GM18909 (cell line): ENCODE measurements around the gene KRTAP10-4.
"Not testable (repeated sequence)": the region's sequence is repeated elsewhere in the genome, so short reads cannot be mapped to it uniquely, and the experiment has no call there.

ENCODE experiments used
- ATAC-seq: cut with Tn5 transposase; IDR thresholded peaks from one replicate; pipeline ENCODE4 v1.9.1; 2021; ENCODE audit warnings: mild to moderate bottlenecking; ENCODE audit not compliant: unreplicated experiment, poor library complexity

KRTAP10-4 gene, protein sequence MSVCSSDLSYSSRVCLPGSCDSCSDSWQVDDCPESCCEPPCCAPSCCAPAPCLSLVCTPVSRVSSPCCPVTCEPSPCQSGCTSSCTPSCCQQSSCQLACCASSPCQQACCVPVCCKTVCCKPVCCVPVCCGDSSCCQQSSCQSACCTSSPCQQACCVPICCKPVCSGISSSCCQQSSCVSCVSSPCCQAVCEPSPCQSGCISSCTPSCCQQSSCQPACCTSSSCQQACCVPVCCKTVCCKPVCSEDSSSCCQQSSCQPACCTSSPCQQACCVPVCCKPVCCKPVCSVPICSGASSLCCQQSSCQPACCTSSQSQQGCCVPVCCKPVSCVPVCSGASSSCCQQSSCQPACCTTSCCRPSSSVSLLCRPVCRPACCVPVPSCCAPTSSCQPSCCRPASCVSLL

DNA sequence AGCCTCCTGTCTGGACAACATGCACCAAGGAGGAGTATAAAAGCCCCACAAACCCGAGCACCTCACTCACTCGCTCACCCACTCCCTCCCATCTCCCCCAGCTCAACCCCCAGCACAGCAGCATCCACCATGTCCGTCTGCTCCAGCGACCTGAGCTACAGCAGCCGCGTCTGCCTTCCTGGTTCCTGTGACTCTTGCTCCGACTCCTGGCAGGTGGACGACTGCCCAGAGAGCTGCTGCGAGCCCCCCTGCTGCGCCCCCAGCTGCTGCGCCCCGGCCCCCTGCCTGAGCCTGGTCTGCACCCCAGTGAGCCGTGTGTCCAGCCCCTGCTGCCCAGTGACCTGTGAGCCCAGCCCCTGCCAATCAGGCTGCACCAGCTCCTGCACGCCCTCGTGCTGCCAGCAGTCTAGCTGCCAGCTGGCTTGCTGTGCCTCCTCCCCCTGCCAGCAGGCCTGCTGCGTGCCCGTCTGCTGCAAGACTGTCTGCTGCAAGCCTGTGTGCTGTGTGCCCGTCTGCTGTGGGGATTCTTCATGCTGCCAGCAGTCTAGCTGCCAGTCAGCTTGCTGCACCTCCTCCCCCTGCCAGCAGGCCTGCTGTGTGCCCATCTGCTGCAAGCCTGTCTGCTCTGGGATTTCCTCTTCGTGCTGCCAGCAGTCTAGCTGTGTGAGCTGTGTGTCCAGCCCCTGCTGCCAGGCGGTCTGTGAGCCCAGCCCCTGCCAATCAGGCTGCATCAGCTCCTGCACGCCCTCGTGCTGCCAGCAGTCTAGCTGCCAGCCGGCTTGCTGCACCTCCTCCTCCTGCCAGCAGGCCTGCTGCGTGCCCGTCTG, at the start of gene KRTAP10-4:
KRTAP10-4 (plus strand) TSS at position 100 of the 827 bp plus-strand sequence; CDS start at position 130, 30 bp downstream.
- not testable (repeated sequence) for ATAC-seq

DNA sequence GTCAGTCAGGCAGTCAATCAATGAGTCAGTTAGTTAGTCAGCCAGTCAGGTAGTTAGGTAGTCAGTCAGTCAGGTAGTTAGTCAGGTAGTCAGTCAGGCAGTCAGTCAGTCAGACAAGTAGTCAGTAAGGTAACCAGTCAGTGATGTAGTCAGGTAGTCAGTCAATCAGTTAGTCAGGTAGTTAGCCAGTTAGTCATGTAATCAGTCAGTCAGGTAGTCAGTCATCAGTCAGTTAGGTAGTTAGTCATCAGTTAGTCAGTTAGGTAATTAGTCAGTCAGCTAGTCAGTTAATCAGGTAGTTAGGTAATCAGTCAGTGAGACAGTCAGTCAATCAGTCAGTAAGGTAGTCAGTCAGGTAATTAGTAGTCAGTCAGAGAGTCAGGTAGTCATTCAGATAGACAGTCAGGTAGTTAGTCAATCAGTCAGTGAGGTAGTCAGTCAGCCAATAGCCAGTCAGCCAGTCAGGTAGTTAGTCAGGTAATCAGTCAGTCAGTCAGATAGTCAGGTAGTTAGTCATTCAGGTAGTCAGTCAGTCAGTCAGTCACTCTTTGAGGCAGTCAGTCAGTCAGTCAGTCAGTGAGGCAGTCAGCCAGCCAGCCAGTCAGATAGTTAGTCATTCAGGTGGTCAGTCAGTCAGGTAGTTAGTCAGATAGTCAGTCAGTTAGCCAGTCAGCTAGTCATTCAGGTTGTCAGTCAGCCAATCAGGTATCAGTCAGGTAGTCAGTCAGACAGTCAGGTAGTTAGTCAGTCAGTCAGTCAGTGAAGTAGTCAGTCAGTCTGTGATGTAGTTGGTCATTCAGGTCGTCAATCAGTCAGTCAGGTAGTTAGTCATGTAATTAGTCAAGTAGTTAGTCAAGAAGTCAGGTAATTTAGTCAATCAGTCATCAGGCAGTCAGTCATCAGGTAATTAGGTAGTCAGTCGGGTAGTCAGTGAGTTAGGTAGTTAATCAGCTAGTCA, 48.8 kb upstream of the KRTAP10-4 start:
- ATAC-seq = no peak

DNA sequence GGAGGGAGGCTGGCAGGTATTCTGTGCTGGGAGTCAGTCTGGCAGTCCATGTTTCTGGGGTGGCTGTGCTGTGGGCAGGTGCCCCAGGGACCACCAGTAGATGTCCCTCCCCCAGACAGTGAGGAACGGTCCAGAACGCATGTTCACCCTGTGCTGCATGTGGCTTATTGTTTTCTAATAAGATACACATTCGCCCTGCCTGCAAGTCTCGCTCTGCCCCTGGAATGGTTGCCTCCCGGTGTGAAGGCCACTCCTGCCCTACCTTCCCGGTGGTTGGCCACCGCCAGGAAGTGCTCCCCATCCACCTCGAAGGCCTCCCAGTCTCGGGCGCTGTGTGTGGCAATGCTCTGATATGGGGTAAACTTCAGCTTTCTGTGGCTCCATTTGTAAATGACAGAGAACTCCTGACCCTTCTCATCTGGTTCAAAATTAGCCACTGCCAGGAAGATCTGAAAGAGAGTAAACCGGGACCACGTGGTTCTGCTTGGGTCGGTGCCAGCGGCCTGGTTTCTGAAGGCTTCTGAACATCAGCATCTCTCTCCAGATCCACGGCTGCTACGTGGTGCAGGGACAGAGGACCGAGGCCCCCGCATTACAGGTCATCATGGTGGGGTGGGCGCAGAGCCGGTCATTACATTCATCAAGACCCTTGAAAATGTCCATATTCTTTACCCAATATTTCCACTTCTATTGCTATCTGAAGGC, 48.0 kb upstream of the KRTAP10-4 start:
- no peak for ATAC-seq

DNA sequence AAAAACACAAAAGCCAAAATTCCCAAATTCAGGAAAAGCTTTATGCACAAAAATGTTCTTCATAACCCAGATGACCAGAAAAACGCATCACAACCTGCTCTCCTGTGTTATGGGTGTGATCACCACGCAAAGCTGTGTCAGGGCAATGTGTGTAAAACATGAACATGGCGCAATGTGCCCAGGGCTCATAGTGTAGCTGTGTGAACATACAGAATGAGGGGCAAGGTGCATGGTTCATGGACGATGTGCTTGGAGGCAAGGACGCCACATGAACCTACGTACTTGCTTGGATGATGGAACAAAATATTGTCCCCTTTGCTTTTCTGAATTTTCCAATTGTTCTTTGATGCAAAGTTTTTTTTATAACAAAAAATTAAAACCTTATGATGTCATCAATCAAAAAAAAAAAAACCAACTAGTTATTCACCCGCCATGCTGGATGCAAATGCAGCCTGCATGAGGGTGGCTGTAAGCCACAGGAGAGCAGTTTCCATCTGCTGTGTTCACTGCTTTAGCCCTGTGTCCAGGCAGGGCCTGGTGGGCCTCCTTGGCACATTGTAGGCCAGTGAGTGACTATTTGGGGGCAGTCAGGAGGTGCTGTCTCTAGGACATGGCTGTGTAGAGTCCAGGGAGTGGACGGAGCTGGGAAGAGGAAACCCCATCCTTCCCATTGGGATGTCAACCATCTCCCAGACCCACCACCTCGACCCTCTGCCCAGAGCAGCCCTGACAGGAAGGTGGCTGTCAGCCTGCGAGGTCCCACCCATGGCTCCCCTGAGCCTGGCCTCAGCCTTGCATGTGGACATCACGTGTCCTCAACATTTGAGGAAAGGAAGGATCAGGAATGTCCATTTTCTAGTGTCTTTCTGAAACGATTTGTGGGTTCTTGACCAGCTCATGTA, 47.2 kb upstream of the KRTAP10-4 start:
- no peak for ATAC-seq

DNA sequence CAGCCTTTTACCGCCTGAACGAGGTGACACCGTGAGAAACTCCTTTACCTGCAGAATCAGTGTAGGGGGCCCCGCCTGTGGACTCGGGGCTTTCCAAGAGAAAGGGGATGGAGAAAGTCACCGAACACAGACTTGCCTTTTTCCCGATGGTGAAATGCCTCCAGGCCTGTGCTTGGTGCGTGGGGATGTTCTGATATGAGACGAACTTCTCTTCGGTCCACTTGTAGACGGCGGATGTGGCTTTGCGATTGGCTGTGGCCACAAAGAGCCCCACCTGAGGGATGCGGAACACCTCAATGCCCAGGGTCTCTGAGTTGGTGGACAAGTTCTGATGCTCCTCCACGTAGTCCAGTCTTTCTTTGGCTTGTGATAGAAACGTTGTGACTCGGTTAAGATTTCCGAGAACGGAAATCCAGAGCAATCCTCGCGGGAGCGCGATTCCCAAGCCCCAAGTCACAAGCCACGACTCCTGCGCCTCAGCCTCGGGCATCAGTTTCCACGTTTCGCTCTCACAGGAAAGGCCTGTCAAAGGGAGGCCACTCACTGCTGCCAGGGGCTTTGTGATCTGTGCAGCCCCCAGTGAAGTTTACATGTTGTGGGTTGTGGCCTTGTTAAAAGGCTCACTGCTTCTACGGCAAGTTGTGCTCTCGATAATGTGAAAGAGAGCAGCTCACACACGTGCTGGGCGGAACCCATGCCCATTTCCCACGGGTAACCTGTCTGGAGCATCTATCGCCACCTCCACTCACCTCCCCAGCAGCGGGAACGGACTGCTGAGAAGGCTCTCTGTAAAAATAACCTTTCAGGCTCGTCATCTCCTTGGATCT, 46.2 kb upstream of the KRTAP10-4 start:
- no peak for ATAC-seq

DNA sequence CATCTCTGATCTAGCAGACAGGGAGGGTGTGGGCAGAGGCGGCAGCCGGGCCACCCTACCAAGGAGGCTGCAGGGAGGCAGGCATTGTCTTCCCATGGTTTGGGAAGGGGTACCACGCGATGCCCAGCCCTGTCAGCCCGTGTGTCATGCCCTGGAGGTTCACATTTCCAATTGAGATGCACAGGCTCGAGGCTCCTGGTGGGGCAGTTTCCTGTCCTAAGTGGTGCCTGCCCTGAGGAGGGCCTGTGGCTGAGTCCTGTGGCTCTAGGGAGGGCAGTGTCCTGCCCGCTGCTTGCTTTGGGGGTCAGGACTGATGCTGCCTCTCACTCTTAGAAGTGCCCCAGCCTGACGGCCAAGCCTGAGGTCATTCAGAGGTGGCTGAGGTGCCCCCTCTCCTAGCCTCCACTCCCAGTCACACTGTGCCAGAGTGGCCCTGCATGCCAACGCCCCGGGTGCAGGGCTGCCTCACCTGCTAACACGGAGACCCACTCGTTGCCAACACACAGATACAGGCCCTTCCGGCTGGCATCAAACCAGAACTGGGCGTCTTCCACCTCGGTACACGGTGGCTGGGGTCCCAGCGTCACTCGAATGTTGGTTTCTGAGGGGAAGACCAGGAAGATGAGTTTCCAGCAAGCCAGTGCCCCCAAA, 45.4 kb upstream of the KRTAP10-4 start:
- ATAC-seq = no peak

DNA sequence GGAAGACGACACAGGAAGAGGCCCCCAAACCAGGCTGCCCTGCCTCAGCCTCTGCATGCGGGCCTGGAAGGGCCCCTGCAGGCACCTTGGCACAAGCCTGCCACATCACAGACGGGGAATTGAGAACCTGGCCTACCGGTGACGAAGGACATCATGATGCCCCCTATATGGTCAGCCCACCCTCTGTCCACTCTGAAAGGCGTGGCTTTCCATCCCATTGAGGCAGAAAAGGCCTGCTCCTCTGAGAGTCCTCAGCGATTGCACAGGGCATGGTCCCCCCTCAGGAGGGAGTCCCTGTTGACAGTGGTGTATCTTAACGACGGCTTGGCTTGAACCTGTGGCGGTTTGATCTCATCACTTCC, 44.9 kb upstream of the KRTAP10-4 start:
- ATAC-seq = no peak

DNA sequence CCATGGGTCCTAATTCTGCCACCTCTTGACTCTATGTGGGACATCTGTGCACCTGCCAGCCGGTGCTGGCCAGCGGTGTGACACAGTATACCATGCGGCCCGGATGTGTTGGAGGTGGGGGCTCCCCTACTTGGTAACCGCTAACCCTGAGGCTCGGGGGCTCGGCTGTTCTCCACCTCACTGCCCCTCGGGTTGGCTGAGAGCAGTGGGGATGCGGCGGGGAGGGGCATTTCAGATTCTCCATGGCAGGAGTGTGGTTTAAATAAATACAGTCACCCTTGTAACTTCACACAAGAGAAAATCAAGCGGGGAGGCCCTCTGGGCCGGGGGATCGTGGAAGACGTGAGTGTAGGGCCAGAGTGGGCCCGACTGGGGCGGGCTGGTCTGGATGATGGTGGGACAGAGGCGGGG, 44.5 kb upstream of the KRTAP10-4 start:
- no peak for ATAC-seq

DNA sequence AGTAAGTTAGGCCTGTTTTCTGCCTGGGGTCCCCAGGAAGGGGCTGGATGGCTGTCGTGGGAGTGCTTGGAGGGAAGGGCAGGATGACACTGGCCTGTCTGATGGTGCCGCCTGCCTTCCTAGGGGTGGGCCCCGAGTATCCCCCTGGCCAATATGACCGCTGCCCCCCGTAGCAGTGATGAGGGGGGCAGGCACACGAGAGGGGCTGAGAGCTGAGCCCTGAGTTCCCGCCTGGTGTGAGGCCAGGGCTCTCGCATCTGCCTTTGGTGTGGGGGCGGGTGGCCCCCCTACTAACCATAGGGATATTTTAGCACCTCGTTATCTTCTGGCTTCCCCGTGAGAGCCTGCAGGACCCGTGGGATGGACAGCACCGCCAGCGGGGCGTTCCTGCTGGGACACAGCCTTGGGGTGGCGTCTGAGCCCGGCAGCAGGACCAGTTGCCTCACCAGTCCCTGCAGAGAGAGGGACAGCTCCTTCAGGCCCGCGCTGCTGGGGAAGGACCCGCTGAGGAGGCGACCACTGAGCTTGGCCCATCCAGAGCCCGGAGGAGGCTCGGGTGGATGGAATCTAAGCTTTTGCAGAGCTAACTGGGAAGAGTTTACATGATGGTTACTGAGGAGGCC, 43.9 kb upstream of the KRTAP10-4 start:
- ATAC-seq = no peak

DNA sequence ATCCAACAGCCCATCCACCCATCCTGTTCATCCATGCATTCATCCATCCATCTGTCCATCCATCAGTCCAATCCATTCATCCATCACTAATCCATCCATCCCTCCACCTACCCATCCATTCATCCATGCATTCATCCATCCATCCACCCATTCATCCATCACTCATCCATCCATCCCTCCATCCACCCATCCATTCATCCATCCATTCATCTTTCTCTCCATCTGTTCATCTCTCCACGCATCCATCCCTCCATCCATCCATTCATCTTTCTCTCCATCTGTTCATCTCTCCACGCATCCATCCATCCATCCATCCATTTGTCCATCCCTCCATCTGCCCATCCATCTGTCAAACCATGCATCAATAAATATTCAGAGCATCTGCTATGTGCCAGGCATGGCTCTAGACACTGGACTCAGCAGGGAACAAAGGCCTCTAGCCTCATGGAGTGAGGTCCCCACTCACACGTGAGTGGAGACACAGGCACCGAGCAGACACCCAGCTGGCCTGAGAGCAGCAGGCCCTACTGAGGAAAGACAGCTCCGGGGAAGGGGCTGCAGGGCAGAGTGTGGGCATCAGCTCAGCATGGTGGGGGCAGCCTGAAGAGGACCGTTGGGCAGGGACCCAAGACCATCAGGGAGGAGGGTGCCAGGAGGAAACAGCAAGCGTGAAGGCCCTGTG, 43.2 kb upstream of the KRTAP10-4 start:
- ATAC-seq = no peak

DNA sequence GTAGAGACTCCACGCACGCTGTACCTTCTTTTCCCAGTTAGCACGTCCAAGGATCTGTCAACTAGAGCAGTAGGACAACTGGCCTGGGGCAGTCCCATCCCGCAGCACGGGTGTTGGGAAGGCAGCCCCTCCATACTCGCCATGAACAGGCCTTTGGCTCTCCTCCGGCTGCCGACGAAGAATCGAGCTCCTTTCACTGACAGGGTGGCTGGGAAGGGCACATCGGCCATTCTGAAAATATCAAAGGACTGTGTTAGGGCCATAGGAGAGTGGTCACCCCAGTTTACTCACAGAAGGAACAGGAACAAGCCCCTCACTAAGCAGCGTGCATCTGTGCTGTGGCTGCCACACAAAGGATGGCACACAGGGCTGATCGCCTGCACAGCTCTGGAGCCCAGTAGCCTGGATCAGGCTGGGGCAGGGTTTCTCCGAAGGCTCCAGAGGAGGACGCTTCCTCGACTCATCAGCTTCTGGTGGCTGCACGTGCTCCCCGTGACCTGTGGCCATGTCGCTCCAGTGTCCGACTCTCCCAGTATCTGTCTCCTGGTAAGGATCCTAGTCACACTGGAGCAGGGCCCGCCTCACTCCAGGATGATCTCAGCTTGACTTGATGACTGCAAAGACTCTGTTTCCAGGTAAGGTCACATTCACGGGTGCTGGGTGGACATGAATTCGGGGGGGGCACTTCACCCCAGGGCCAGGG, 42.5 kb upstream of the KRTAP10-4 start:
- no peak for ATAC-seq

DNA sequence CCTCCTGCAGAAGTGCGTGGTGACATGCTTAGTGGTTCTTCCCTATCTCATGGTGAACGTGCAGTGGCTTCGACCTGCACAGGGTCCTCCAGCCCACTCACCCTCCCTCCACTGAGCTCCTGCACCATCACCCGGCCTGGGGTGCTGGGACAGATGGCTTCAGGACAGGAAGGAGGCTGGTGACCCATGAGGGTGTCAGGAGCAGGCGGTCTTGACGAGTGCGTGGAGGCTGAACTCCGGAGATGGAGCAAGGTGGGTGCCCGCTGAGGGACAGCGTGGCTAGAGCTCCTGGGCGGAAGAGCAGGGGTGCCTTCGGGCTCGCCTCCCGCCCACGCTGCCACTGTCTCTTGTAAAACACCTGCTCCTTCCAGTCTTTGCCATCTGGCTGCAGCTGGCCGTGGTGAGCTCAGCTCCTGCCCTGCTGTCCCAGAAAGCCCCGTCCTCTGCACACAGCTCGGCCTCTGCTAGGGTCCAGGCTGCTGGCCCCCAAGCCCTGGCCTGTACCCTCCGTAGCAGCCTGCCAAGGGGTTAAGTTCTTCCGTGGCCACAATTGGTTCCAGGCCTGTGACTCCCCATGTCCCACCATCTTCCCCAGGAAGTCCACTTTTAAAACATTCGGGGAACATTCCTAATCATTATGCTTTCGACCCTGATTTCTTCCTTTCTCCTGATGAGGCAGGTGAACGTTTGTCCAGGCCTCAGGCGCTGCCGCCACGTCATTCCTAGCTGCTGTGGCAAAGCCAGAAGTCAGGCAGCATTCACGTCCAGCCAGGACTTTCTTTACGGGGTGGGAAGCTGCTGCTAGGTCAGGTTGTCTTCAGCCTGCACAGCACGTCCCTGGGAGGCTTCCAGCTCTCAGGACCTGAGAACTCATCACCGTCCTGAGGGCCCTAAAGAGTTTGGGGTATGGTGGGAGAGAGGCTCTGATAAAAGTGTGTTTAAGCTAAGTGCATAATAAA, 41.6 kb upstream of the KRTAP10-4 start:
- ATAC-seq = no peak

DNA sequence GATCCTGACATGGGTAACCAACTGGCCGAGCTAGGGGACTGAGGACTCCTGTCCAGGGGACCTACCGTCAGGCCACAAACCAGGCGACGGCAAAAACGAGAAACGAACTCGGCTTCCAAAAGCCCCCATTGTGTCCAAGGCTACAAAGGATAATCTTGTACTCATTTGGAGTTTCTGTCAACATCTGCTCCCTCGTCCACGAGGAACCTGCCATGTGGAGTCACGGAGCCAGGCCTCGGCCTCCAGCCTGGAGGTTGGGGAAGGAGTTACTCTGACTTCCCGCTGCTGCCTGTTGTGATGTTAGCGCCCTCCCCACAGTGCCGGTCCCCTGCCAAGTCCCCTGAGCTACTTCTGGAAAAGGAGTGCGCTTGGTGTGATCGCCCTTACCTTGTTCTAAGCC, 40.8 kb upstream of the KRTAP10-4 start:
- no peak for ATAC-seq

DNA sequence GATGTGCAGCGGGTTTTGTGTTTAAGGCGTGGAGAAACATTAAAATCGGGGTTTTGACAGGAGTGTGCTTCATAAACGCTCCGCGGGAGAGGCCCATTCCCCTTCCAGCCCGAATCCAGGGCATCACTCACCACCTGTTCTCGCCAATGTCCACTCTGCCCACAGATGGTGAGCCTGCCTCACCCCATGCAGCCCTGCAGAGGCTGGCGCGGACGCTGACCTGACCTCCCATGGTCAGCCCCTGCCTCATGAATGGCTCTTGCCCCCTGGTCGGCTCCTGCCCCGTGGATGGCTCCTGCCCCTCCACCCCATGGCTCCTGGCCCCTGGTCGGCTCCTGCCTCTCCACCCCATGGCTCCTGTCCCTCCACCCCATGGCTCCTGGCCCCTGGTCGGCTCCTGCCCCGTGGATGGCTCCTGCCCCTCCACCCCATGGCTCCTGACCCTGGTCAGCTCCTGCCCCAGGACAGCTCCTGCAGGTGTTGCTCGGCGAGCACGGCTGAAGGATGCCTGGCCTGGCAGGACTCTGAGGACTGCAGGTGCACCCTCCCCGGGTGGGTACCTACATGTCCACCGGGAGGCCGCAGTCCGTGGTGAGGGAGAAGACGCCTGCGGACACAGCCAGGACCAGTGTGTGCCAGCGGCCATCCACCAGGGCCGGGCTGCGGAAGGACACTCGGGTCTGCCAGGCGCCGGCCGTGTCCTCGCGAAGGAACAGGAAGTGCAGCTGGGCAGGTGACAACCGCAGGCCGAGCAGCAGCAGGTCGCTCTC, 40.2 kb upstream of the KRTAP10-4 start:
- no peak for ATAC-seq
